Osteoblast (primary cell): ENCODE results near the gene AREL1. TPM values are rescaled to one million over a fixed set of nuclear protein-coding genes. Genes with fewer than 3 reads are reported as not detected.

ENCODE experiments used
- DNase-seq: peaks from one replicate; pipeline ENCODE4 v3.0.0; 2011; ENCODE audit warnings: low spot score, mixed read lengths; ENCODE audit not compliant: insufficient read length; ENCODE audit errors: missing footprints
- H2AFZ ChIP-seq: 2 replicates; pipeline ENCODE4 v1.6.0; 2011; ENCODE audit warnings: mild to moderate bottlenecking, low read length
- H3K27ac ChIP-seq: 2 replicates; pipeline ENCODE4 v1.5.1; 2011; ENCODE audit warnings: mild to moderate bottlenecking, low read depth, low read length, moderate library complexity
- H3K27me3 ChIP-seq: 2 replicates; pipeline ENCODE4 v1.6.0; 2012; ENCODE audit warnings: mild to moderate bottlenecking, control low read depth, inconsistent platforms, low read length, moderate library complexity; ENCODE audit not compliant: insufficient read depth
- H3K36me3 ChIP-seq: 2 replicates; pipeline ENCODE4 v1.5.1; 2011; ENCODE audit warnings: mild to moderate bottlenecking, low read length, control low read depth, moderate library complexity; ENCODE audit not compliant: insufficient read depth
- H3K4me1 ChIP-seq: 2 replicates; pipeline ENCODE4 v1.5.1; 2011; ENCODE audit warnings: mild to moderate bottlenecking, low read length, control low read depth, moderate library complexity; ENCODE audit not compliant: insufficient read depth
- H3K4me2 ChIP-seq: 2 replicates; pipeline ENCODE4 v1.6.0; 2011; ENCODE audit warnings: mild to moderate bottlenecking, low read length; ENCODE audit not compliant: insufficient read depth
- H3K4me3 ChIP-seq: fragments of 200-600 bp; sonication (generic); 3 replicates; pipeline ENCODE4 v1.5.1; 2012; ENCODE audit warnings: mild to moderate bottlenecking, low read length, inconsistent platforms; ENCODE audit not compliant: insufficient read depth
- H3K79me2 ChIP-seq: 2 replicates; pipeline ENCODE4 v1.6.0; 2012; ENCODE audit warnings: mild to moderate bottlenecking, low read length, control low read depth, inconsistent platforms; ENCODE audit not compliant: insufficient read depth
- H3K9me3 ChIP-seq: 2 replicates; pipeline ENCODE4 v1.5.1; 2011; ENCODE audit warnings: low read depth, low read length, control low read depth
- H4K20me1 ChIP-seq: 2 replicates; pipeline ENCODE4 v1.6.0; 2012; ENCODE audit warnings: mild to moderate bottlenecking, low read length, control low read depth; ENCODE audit not compliant: insufficient read depth
- total RNA-seq: library from RNA; depleted of rRNA; stranded (reverse); fragments of >200 nt; gene quantifications from 2 replicates; pipeline ENCODE4 v1.2.3, GENCODE V29; 2012
- TF ChIP-seq, protein P1 (sequence below): IDR thresholded peaks from 2 replicates; pipeline ENCODE4 v1.5.1; 2011; ENCODE audit warnings: mild to moderate bottlenecking, low read depth, low read length, moderate library complexity; ENCODE audit errors: extremely low read depth

AREL1 gene
- total RNA-seq, 1 donor = 27.9 TPM

GRCh38 chr14:74675219-74675618 is 37.7 kb downstream of the AREL1 start:
- Histone ChIP-seq H3K36me3 (peaks cover 45% of the 10 kb centered on the region), H3K27me3 (no peaks in the 10 kb centered on the region), H3K4me2 (no peak overlapping the region), H4K20me1 (no peaks in the 10 kb centered on the region), H3K4me3 (no peak overlapping the region), H3K79me2 (peaks cover 2% of the 10 kb centered on the region), H3K9me3 (no peaks in the 10 kb centered on the region), H2AFZ (no peak overlapping the region), H3K27ac (no peak overlapping the region), H3K4me1 (peaks cover 20% of the 10 kb centered on the region)
- no peak for DNase-seq
- TF ChIP-seq, protein P1, sequence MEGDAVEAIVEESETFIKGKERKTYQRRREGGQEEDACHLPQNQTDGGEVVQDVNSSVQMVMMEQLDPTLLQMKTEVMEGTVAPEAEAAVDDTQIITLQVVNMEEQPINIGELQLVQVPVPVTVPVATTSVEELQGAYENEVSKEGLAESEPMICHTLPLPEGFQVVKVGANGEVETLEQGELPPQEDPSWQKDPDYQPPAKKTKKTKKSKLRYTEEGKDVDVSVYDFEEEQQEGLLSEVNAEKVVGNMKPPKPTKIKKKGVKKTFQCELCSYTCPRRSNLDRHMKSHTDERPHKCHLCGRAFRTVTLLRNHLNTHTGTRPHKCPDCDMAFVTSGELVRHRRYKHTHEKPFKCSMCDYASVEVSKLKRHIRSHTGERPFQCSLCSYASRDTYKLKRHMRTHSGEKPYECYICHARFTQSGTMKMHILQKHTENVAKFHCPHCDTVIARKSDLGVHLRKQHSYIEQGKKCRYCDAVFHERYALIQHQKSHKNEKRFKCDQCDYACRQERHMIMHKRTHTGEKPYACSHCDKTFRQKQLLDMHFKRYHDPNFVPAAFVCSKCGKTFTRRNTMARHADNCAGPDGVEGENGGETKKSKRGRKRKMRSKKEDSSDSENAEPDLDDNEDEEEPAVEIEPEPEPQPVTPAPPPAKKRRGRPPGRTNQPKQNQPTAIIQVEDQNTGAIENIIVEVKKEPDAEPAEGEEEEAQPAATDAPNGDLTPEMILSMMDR = no peak

DNA sequence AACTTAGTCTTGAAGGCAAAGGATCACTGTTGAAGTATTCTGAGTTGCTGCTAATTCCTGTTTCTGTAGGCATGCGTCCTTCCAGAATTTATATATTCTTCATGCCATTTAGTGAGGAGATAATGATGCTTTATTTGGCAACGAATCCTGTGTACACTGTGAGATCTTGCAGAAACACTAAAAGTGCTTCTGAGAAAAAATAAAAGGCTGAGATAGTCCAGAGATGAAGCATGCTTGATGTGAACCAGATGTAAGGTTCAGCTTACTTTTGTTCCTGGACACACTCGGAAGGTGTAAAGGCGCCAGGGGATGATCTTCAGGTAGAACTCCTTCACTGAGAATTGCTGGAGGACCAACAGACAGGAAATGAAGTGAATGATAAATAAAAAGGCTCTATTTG is 39.1 kb downstream of the AREL1 start:
- peaks cover 55% of the 10 kb centered on the region for H3K36me3 ChIP-seq
- H3K4me3 ChIP-seq = no peak overlapping the region
- H3K27ac ChIP-seq = no peak overlapping the region
- TF ChIP-seq, protein P1 = no peak
- no peaks in the 10 kb centered on the region for H3K27me3 ChIP-seq
- H3K9me3 ChIP-seq = no peaks in the 10 kb centered on the region
- H3K79me2 ChIP-seq = no peaks in the 10 kb centered on the region
- peaks cover 20% of the 10 kb centered on the region for H3K4me1 ChIP-seq
- no peak overlapping the region for H2AFZ ChIP-seq
- H3K4me2 ChIP-seq = no peak overlapping the region
- no peak for DNase-seq
- H4K20me1 ChIP-seq = no peaks in the 10 kb centered on the region

DNA sequence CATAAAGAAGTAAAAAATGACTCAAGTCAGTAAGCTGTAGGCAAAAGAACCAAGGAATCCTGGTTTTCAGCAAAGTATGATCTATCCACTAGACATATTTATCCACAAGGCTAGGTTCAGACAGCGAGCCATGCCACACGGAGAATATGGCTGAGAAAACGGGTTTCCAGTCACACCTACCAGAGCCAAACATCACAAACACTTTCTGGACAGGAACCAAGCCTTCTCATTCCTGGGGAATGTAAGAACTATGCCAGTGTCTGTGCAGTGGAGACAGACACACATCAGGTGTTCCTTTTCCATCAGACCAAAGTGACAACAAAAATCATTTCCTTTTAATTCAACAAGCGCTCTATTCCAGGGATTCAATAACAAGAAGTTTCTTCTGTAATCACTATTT is 41.1 kb downstream of the AREL1 start:
- Histone ChIP-seq H4K20me1 (no peaks in the 10 kb centered on the region), H3K4me2 (peak overlapping the region; percentile 54), H3K4me3 (no peak overlapping the region), H3K27ac (peak overlapping the region; percentile 77), H2AFZ (no peak overlapping the region), H3K4me1 (peaks cover 29% of the 10 kb centered on the region), H3K27me3 (no peaks in the 10 kb centered on the region), H3K36me3 (peaks cover 64% of the 10 kb centered on the region), H3K79me2 (no peaks in the 10 kb centered on the region), H3K9me3 (no peaks in the 10 kb centered on the region)
- TF ChIP-seq, protein P1 = no peak
- DNase-seq = peak; percentile 85

- H4K20me1 ChIP-seq = no peaks in the 10 kb centered on the region
- H3K9me3 ChIP-seq = no peaks in the 10 kb centered on the region
- DNase-seq = peak; percentile 58
- H3K27ac ChIP-seq = peak overlapping the region; percentile 77
- peaks cover 61% of the 10 kb centered on the region for H3K36me3 ChIP-seq
- H3K4me2 ChIP-seq = peak overlapping the region; percentile 54
- TF ChIP-seq, protein P1 = no peak
- H3K79me2 ChIP-seq = no peaks in the 10 kb centered on the region
- no peak overlapping the region for H2AFZ ChIP-seq
- H3K27me3 ChIP-seq = no peaks in the 10 kb centered on the region
- H3K4me1 ChIP-seq = peaks cover 29% of the 10 kb centered on the region
- H3K4me3 ChIP-seq = no peak overlapping the region
Observed at GRCh38 chr14:74670726-74671411, 42.0 kb downstream of the AREL1 start.
